AG20443 (cell line): ENCODE results near the gene COL27A1.

Experiments used
- DNase-seq: peaks from one replicate; pipeline ENCODE4 v3.0.0; 2012; ENCODE audit warnings: low spot score, mixed read lengths

The COL27A1 gene

GRCh38 chr9:114272739-114273431 is 117.5 kb downstream of the COL27A1 start:
- no peak for DNase-seq

- no peak for DNase-seq
Measured at GRCh38 chr9:114273461-114273881, 118.1 kb downstream of the COL27A1 start.

- no peak for DNase-seq
Measured at GRCh38 chr9:114274217-114274616, 118.9 kb downstream of the COL27A1 start.

GRCh38 chr9:114275246-114276004 is 120.1 kb downstream of the COL27A1 start:
- no peak for DNase-seq

GRCh38 chr9:114276908-114277821 is 121.8 kb downstream of the COL27A1 start:
- DNase-seq = peak; percentile 93

- DNase-seq = no peak
Measured at GRCh38 chr9:114278356-114278755, 123.0 kb downstream of the COL27A1 start.

GRCh38 chr9:114278881-114279570 is 123.7 kb downstream of the COL27A1 start:
- no peak for DNase-seq

GRCh38 chr9:114279693-114280092 is 124.4 kb downstream of the COL27A1 start:
- no peak for DNase-seq

- no peak for DNase-seq
Measured at GRCh38 chr9:114280636-114281472, 125.5 kb downstream of the COL27A1 start.

- peak; percentile 63 for DNase-seq
Measured at GRCh38 chr9:114281473-114282103, 126.3 kb downstream of the COL27A1 start.

GRCh38 chr9:114282104-114282485 is 126.8 kb downstream of the COL27A1 start:
- no peak for DNase-seq

GRCh38 chr9:114282507-114282906 is 127.2 kb downstream of the COL27A1 start:
- DNase-seq = no peak

GRCh38 chr9:114282926-114283325 is 127.6 kb downstream of the COL27A1 start:
- DNase-seq = peak; percentile 86

- DNase-seq = no peak
Measured at GRCh38 chr9:114283551-114284111, 128.3 kb downstream of the COL27A1 start.

GRCh38 chr9:114284316-114285060 is 129.2 kb downstream of the COL27A1 start:
- no peak for DNase-seq

GRCh38 chr9:114285166-114285867 is 130.0 kb downstream of the COL27A1 start:
- peak; percentile 91 for DNase-seq

- no peak for DNase-seq
Measured at GRCh38 chr9:114286146-114286679, 130.9 kb downstream of the COL27A1 start.

- no peak for DNase-seq
Measured at GRCh38 chr9:114287001-114287762, 131.8 kb downstream of the COL27A1 start.
